ENCODE results near the gene DIP2C. TPM values are rescaled to one million over a fixed set of nuclear protein-coding genes. Genes with fewer than 3 reads are reported as not detected.
A peak's percentile ranks its signal among the peaks of the same experiment; 100 is the strongest.

DIP2C gene
- total RNA-seq, 1 experiment from 2014 or later: 11.0 TPM

DNA sequence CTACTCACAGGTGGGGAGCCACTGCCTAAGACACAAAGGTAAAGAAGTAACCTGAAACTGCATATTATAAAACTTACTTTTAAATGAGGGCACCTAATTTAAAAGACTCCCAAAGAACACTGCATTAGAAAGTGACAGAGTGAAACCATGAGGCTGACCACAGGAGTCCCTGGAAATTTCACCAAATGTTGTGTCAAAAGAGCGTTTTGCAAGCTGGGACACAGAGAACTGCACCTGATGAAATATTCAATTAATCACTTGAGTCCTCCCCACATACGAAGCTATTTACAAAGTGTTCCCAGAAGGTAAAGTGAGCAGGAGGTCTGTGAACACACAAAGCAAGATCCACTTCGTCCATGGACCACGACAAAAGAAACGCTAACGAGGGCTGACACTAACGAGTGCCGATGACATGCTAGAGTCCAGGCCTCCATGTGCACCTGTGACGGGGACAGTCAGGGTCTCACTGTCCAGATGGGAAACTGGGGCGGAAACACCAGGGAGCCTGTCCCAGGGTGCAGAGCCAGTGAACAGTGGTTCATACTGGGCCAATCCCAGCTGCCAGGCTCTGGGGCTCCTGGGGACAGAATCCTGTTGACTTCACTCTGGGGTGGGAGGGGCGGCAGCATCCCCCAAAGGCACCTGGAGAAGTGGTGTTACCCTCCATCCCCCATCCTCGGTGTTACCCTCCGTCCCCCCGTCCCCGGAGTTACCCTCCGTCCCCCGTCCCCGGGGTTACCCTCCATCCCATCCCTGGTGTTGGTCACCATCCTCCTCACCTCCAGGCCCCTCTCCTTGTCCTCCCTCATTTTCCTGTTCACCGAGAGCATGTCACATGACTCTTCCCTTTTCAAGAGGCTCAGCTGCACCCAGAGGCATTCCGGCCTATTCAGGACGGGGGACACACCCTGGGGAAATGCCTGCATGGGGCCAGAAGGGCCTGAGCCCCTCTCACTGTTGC lies 63.4 kb downstream of the DIP2C start:
- Mint-ChIP-seq H3K27me3 (ENCODE audit: low read depth) (no peaks in the 10 kb centered on the region), H3K27ac (peak overlapping the region; percentile 25; the same call in 1 of the 2 replicates), H3K4me1 (peaks cover 43% of the 10 kb centered on the region), H3K36me3 (no peaks in the 10 kb centered on the region), H3K4me3 (no peak overlapping the region), H3K9me3 (no peaks in the 10 kb centered on the region)
- CTCF ChIA-PET: interaction anchor here (1.1 to 1.9 kb wide), 4 partner anchors 19 to 164 kb away, joined by 3 to 9 read pairs (median 4); no protein-coding TSS in a partner anchor
- DNase-seq (ENCODE audit: low spot score): no peak
- no peak for ATAC-seq
- POLR2A ChIA-PET: no interaction called here
- TF ChIP-seq, protein P1, sequence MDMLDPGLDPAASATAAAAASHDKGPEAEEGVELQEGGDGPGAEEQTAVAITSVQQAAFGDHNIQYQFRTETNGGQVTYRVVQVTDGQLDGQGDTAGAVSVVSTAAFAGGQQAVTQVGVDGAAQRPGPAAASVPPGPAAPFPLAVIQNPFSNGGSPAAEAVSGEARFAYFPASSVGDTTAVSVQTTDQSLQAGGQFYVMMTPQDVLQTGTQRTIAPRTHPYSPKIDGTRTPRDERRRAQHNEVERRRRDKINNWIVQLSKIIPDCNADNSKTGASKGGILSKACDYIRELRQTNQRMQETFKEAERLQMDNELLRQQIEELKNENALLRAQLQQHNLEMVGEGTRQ (CRISPR knock-in tag; IDR thresholded peaks at IDR 0.05): peak; percentile 57; the same call in 1 of the 2 replicates
- TF ChIP-seq ZBTB21 (CRISPR knock-in tag; IDR thresholded peaks at IDR 0.05; ENCODE audit: borderline replicate concordance) (no peak), TP53 (CRISPR knock-in tag; IDR thresholded peaks at IDR 0.05) (no peak), CREM (CRISPR knock-in tag; IDR thresholded peaks at IDR 0.05) (no peak), ZNF416 (CRISPR knock-in tag; IDR thresholded peaks at IDR 0.05) (no peak), ZNF671 (CRISPR knock-in tag; IDR thresholded peaks at IDR 0.05) (no peak), FOXK1 (CRISPR knock-in tag; IDR thresholded peaks at IDR 0.05) (no peak), NFE2L1 (CRISPR knock-in tag; IDR thresholded peaks at IDR 0.05) (no peak), GRHL2 (CRISPR knock-in tag; IDR thresholded peaks at IDR 0.05; ENCODE audit: insufficient replicate concordance, severe bottlenecking) (no peak), JUN (CRISPR knock-in tag; IDR thresholded peaks at IDR 0.05) (no peak)
- TF ChIP-seq, protein P2, sequence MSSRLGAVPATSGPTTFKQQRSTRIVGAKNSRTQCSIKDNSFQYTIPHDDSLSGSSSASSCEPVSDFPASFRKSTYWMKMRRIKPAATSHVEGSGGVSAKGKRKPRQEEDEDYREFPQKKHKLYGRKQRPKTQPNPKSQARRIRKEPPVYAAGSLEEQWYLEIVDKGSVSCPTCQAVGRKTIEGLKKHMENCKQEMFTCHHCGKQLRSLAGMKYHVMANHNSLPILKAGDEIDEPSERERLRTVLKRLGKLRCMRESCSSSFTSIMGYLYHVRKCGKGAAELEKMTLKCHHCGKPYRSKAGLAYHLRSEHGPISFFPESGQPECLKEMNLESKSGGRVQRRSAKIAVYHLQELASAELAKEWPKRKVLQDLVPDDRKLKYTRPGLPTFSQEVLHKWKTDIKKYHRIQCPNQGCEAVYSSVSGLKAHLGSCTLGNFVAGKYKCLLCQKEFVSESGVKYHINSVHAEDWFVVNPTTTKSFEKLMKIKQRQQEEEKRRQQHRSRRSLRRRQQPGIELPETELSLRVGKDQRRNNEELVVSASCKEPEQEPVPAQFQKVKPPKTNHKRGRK (CRISPR knock-in tag; IDR thresholded peaks at IDR 0.05; ENCODE audit: borderline replicate concordance): no peak
- TF ChIP-seq, protein P3, sequence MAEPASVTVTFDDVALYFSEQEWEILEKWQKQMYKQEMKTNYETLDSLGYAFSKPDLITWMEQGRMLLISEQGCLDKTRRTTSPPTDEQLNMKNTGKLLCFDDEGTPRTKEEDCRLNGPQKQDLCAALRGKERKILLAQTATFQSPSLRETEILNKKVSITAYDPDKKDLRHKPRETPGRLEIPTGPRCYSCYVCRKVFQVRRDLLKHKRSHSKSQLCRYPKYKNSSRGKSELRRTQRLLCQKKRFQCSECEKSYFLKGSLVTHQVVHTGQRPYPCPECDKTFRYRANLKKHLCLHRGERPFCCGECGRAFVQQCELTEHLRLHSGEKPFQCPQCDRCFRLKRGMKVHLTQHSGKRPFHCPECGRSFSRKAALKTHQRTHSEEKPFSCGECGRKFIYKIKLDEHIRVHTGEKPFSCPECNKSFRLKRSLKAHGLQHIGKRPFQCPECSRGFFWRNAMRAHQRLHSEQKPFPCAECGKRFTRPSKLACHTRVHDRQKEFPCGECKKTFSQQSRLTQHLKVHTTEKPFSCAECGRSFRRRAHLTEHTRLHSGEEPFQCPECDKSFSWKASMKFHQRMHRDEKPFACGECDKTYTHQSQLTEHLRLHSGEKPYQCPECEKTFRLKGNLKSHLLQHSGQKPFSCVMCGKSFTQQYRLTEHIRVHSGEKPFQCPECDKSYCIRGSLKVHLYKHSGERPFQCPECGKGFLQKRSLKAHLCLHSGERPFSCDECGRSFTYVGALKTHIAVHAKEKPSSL (CRISPR knock-in tag; conservative IDR thresholded peaks at IDR 0.05): no peak
- TF ChIP-seq, protein P4, sequence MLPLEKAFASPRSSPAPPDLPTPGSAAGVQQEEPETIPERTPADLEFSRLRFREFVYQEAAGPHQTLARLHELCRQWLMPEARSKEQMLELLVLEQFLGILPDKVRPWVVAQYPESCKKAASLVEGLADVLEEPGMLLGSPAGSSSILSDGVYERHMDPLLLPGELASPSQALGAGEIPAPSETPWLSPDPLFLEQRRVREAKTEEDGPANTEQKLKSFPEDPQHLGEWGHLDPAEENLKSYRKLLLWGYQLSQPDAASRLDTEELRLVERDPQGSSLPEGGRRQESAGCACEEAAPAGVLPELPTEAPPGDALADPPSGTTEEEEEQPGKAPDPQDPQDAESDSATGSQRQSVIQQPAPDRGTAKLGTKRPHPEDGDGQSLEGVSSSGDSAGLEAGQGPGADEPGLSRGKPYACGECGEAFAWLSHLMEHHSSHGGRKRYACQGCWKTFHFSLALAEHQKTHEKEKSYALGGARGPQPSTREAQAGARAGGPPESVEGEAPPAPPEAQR (CRISPR knock-in tag; IDR thresholded peaks at IDR 0.05): no peak
- TF ChIP-seq, protein P5, sequence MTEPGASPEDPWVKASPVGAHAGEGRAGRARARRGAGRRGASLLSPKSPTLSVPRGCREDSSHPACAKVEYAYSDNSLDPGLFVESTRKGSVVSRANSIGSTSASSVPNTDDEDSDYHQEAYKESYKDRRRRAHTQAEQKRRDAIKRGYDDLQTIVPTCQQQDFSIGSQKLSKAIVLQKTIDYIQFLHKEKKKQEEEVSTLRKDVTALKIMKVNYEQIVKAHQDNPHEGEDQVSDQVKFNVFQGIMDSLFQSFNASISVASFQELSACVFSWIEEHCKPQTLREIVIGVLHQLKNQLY (CRISPR knock-in tag; IDR thresholded peaks at IDR 0.05): no peak
- TF ChIP-seq, protein P6, sequence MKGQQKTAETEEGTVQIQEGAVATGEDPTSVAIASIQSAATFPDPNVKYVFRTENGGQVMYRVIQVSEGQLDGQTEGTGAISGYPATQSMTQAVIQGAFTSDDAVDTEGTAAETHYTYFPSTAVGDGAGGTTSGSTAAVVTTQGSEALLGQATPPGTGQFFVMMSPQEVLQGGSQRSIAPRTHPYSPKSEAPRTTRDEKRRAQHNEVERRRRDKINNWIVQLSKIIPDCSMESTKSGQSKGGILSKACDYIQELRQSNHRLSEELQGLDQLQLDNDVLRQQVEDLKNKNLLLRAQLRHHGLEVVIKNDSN (CRISPR knock-in tag; IDR thresholded peaks at IDR 0.05): 0 out of 2 replicates have a peak, but pooled peaks have one; percentile 22

DNA sequence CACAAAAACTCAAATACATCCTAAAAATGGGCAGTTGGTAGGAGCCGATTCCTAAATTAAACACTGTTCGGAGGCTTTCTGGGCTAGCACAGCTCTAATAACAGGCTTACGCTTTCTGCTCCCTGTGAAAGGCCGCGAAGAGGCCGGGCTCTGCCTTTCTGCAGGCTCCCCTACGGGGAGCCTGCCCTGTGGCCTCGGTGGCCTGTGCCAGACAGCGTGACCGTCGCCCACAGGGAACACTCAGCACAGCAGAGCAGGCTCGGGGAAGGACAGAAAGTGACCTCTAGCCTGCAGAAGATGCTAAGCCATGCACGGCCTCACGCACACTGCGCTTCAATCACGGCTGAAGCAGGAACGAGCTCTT lies 64.2 kb downstream of the DIP2C start:
- Mint-ChIP-seq H3K9me3 (no peaks in the 10 kb centered on the region), H3K4me1 (peaks cover 43% of the 10 kb centered on the region), H3K27me3 (ENCODE audit: low read depth) (no peaks in the 10 kb centered on the region), H3K36me3 (no peaks in the 10 kb centered on the region), H3K4me3 (peak overlapping the region; percentile 20; the same call in 1 of the 2 replicates), H3K27ac (peak overlapping the region; percentile 86)
- CTCF ChIA-PET: interaction anchor here (1.1 to 1.9 kb wide), 4 partner anchors 18 to 165 kb away, joined by 3 to 9 read pairs (median 4); no protein-coding TSS in a partner anchor
- POLR2A ChIA-PET: interaction anchor here (0.9 kb wide), 1 partner anchor 133 kb away, joined by 3 read pairs; no protein-coding TSS in a partner anchor
- DNase-seq (ENCODE audit: low spot score): no peak
- TF ChIP-seq, protein P7, sequence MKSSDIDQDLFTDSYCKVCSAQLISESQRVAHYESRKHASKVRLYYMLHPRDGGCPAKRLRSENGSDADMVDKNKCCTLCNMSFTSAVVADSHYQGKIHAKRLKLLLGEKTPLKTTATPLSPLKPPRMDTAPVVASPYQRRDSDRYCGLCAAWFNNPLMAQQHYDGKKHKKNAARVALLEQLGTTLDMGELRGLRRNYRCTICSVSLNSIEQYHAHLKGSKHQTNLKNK (CRISPR knock-in tag; IDR thresholded peaks at IDR 0.05): no peak
- TF ChIP-seq EMX1 (CRISPR knock-in tag; IDR thresholded peaks at IDR 0.05) (no peak), FOXP1 (CRISPR knock-in tag; IDR thresholded peaks at IDR 0.05; ENCODE audit: borderline replicate concordance) (no peak), SMAD4 (CRISPR knock-in tag; IDR thresholded peaks at IDR 0.05) (no peak), TCF7 (CRISPR knock-in tag; IDR thresholded peaks at IDR 0.05; ENCODE audit: low read depth) (no peak), OVOL2 (CRISPR knock-in tag; IDR thresholded peaks at IDR 0.05; ENCODE audit: borderline replicate concordance) (no peak), JUN (CRISPR knock-in tag; IDR thresholded peaks at IDR 0.05) (no peak), ZNF423 (CRISPR knock-in tag; IDR thresholded peaks at IDR 0.05) (no peak)
- TF ChIP-seq, protein P8, sequence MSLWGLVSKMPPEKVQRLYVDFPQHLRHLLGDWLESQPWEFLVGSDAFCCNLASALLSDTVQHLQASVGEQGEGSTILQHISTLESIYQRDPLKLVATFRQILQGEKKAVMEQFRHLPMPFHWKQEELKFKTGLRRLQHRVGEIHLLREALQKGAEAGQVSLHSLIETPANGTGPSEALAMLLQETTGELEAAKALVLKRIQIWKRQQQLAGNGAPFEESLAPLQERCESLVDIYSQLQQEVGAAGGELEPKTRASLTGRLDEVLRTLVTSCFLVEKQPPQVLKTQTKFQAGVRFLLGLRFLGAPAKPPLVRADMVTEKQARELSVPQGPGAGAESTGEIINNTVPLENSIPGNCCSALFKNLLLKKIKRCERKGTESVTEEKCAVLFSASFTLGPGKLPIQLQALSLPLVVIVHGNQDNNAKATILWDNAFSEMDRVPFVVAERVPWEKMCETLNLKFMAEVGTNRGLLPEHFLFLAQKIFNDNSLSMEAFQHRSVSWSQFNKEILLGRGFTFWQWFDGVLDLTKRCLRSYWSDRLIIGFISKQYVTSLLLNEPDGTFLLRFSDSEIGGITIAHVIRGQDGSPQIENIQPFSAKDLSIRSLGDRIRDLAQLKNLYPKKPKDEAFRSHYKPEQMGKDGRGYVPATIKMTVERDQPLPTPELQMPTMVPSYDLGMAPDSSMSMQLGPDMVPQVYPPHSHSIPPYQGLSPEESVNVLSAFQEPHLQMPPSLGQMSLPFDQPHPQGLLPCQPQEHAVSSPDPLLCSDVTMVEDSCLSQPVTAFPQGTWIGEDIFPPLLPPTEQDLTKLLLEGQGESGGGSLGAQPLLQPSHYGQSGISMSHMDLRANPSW (CRISPR knock-in tag; conservative IDR thresholded peaks at IDR 0.05; ENCODE audit: low read depth): no peak
- ATAC-seq: no peak; the same call in 1 of the 2 replicates

Data from WTC11 (cell line).